HG02943 (cell line): Measurements from ENCODE around the gene ADAP1.

Experiments used
- ATAC-seq: cut with Tn5 transposase; IDR thresholded peaks from one replicate; pipeline ENCODE4 v1.9.1; 2021; ENCODE audit warnings: mild to moderate bottlenecking, low read depth, moderate library complexity; ENCODE audit not compliant: unreplicated experiment

Gene ADAP1

GRCh38 chr7:871900-872537 is 82.5 kb downstream of the ADAP1 start:
- ATAC-seq: no peak

- ATAC-seq: no peak
Observed at GRCh38 chr7:869348-869747, 85.1 kb downstream of the ADAP1 start.

GRCh38 chr7:868189-868486 is 86.3 kb downstream of the ADAP1 start:
- no peak for ATAC-seq

GRCh38 chr7:867406-868188 is 86.9 kb downstream of the ADAP1 start:
- ATAC-seq: no peak

GRCh38 chr7:867001-867405 is 87.5 kb downstream of the ADAP1 start:
- ATAC-seq: no peak

GRCh38 chr7:865921-866320 is 88.6 kb downstream of the ADAP1 start:
- ATAC-seq: no peak

- ATAC-seq: no peak
Observed at GRCh38 chr7:863106-863505, 91.4 kb downstream of the ADAP1 start.

- no peak for ATAC-seq
Observed at GRCh38 chr7:862157-862556, 92.3 kb downstream of the ADAP1 start.

- no peak for ATAC-seq
Observed at GRCh38 chr7:861222-861621, 93.3 kb downstream of the ADAP1 start.

GRCh38 chr7:860149-860548 is 94.3 kb downstream of the ADAP1 start:
- no peak for ATAC-seq

- ATAC-seq: no peak
Observed at GRCh38 chr7:859359-860030, 95.0 kb downstream of the ADAP1 start.

- ATAC-seq: no peak
Observed at GRCh38 chr7:857661-858060, 96.8 kb downstream of the ADAP1 start.

- no peak for ATAC-seq
Observed at GRCh38 chr7:856444-857095, 97.9 kb downstream of the ADAP1 start.

- no peak for ATAC-seq
Observed at GRCh38 chr7:855686-856369, 98.7 kb downstream of the ADAP1 start.

- ATAC-seq: no peak
Observed at GRCh38 chr7:854118-854775, 100.2 kb downstream of the ADAP1 start.

- ATAC-seq: no peak
Observed at GRCh38 chr7:853366-854117, 100.9 kb downstream of the ADAP1 start.

GRCh38 chr7:851204-851603 is 103.3 kb downstream of the ADAP1 start:
- ATAC-seq: no peak

GRCh38 chr7:849781-850180 is 104.7 kb downstream of the ADAP1 start:
- no peak for ATAC-seq

GRCh38 chr7:849145-849544 is 105.3 kb downstream of the ADAP1 start:
- no peak for ATAC-seq
